Esophagus squamous epithelium (tissue), 4 donors: ENCODE results near the gene THOC1.

Source experiments
- POLR2A ChIP-seq, 4 donors: fragments of 450-650 bp; IDR thresholded peaks; one replicate each; pipeline ENCODE4 v1.6.1; 2017; ENCODE audit warnings: antibody characterized with exemption in 4 of 4, mild to moderate bottlenecking in 4 of 4, moderate library complexity in 3 of 4
- TF ChIP-seq, protein P1 (sequence below), 6 experiments: fragments of 450-650 bp in 4 of 6; fragments of 200-600 bp in 2 of 6; sonication (generic) in 2 of 6; IDR thresholded peaks; one replicate each; pipeline ENCODE4 v1.5.1; 2016 to 2019; ENCODE audit warnings: antibody characterized with exemption in 6 of 6, mild to moderate bottlenecking in 4 of 6, moderate library complexity in 4 of 6

DNA sequence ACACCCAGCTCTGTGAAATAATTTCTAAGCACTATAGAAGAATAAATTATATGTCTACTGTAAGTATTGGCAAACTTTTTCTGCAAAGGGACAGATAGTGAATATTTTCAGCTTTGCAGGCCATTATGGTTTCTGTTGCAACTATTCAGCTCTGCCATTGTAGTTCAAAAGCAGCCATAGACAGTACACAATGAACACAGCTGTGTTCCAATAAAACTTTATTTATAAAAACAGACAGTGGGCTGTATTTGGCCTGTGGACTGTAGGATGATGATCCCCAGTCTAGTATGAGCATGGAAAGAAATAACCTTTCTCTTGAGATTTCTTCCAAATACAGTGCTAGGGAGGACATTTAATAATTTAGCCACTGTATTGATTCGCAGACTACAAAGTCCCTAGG lies 35.2 kb upstream of the THOC1 start:
- TF ChIP-seq, protein P1, sequence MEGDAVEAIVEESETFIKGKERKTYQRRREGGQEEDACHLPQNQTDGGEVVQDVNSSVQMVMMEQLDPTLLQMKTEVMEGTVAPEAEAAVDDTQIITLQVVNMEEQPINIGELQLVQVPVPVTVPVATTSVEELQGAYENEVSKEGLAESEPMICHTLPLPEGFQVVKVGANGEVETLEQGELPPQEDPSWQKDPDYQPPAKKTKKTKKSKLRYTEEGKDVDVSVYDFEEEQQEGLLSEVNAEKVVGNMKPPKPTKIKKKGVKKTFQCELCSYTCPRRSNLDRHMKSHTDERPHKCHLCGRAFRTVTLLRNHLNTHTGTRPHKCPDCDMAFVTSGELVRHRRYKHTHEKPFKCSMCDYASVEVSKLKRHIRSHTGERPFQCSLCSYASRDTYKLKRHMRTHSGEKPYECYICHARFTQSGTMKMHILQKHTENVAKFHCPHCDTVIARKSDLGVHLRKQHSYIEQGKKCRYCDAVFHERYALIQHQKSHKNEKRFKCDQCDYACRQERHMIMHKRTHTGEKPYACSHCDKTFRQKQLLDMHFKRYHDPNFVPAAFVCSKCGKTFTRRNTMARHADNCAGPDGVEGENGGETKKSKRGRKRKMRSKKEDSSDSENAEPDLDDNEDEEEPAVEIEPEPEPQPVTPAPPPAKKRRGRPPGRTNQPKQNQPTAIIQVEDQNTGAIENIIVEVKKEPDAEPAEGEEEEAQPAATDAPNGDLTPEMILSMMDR (IDR thresholded peaks at IDR 0.05), result no peak
- TF ChIP-seq POLR2A (IDR thresholded peaks at IDR 0.05), result no peak
